Hepatocyte (in vitro differentiated cells): ENCODE results near the gene FARP1.

Experiments
- CTCF ChIP-seq: fragments of 200-600 bp; sonication (generic); IDR thresholded peaks from 2 replicates; pipeline ENCODE4 v1.5.1; 2016; ENCODE audit warnings: antibody characterized with exemption, mild to moderate bottlenecking; ENCODE audit not compliant: poor library complexity
- EZH2 ChIP-seq: fragments of 200-600 bp; sonication (generic); IDR thresholded peaks from 2 replicates; pipeline ENCODE4 v1.6.1; 2016; ENCODE audit warnings: antibody characterized with exemption, mild to moderate bottlenecking, borderline replicate concordance
- EZH2phosphoT487 ChIP-seq: fragments of 200-600 bp; sonication (generic); IDR thresholded peaks from one replicate; pipeline ENCODE4 v1.6.1; 2018; ENCODE audit warnings: antibody characterized with exemption, mild to moderate bottlenecking, low read depth, moderate library complexity; ENCODE audit not compliant: unreplicated experiment, severe bottlenecking

GRCh38 chr13:98349731-98350305 is 206.9 kb downstream of the FARP1 start:
- peak; percentile 34 for TF ChIP-seq CTCF
- TF ChIP-seq EZH2phosphoT487: no peak
- no peak for TF ChIP-seq EZH2
